ENCODE data around the gene MCTP1.

- TF ChIP-seq EZH2 (IDR thresholded peaks at IDR 0.05; ENCODE audit: low read depth, low read length, severe bottlenecking) (no peak), GABPA (IDR thresholded peaks at IDR 0.05; ENCODE audit: borderline replicate concordance, insufficient read depth, low read length) (no peak), CTCF (IDR thresholded peaks at IDR 0.05; ENCODE audit: control extremely low read depth in 1 of 3, insufficient read depth in 1 of 3, low read depth in 1 of 3, low read length in 3 of 3) (no peak), YY1 (IDR thresholded peaks at IDR 0.05; ENCODE audit: low read depth, low read length) (no peak), RFX5 (IDR thresholded peaks at IDR 0.05; ENCODE audit: borderline replicate concordance, low read depth, low read length) (no peak), JUND (IDR thresholded peaks at IDR 0.05; ENCODE audit: low read length) (no peak), ZNF274 (IDR thresholded peaks at IDR 0.05; ENCODE audit: borderline replicate concordance, extremely low read depth, low read length) (no peak), POLR2AphosphoS5 (IDR thresholded peaks at IDR 0.05; ENCODE audit: low read depth, low read length) (no peak), USF2 (IDR thresholded peaks at IDR 0.05; ENCODE audit: low read length) (no peak), SIN3A (conservative IDR thresholded peaks at IDR 0.05 in 1 of 2, IDR thresholded peaks at IDR 0.05 in 1 of 2; ENCODE audit: low read depth in 1 of 2, low read length in 2 of 2) (no peak), SP2 (IDR thresholded peaks at IDR 0.05; ENCODE audit: low read length) (no peak)
Observed at GRCh38 chr5:95130941-95131340, 154.0 kb downstream of the MCTP1 start.

All from H1 (cell line).